Measurements from ENCODE around the gene PROK1. TPM values are rescaled to one million over a fixed set of nuclear protein-coding genes. Genes with fewer than 3 reads are reported as not detected.

The PROK1 gene
- total RNA-seq, 1 experiment from 2014 or later = not detected

- POLR2A ChIA-PET (ENCODE audit: unreplicated experiment) = no interaction called here
- no peaks in the 10 kb centered on the region for H3K9me3 ChIP-seq (ENCODE audit: low read length)
- H3K4me2 ChIP-seq (ENCODE audit: low read length) = no peak overlapping the region
- no peak for DNase-seq
- H3K9ac ChIP-seq (ENCODE audit: low read length) = no peak overlapping the region
- no peaks in the 10 kb centered on the region for H3K79me2 ChIP-seq (ENCODE audit: low read length)
- CTCF ChIA-PET = no interaction called here
- no peak overlapping the region for H3K27ac ChIP-seq (ENCODE audit: low read length)
- no peaks in the 10 kb centered on the region for H3K4me1 ChIP-seq (ENCODE audit: insufficient read depth, low read length)
- no peaks in the 10 kb centered on the region for H3F3A ChIP-seq (ENCODE audit: low read length, unreplicated experiment)
- H4K20me1 ChIP-seq (ENCODE audit: low read length) = no peaks in the 10 kb centered on the region
- H2AFZ ChIP-seq (ENCODE audit: low read length) = no peak overlapping the region
- intact Hi-C loops (cut with micrococcal nuclease) = no loop called here
- H3K4me3 ChIP-seq (ENCODE audit: low read length) = no peak overlapping the region
- no peak for ATAC-seq
- no TSS peak for BruUV-seq (replicated peaks)
- H3K9me2 ChIP-seq (replicated peaks; ENCODE audit: low read length) = no peaks in the 10 kb centered on the region
- H3K36me3 ChIP-seq (ENCODE audit: low read depth, low read length) = no peaks in the 10 kb centered on the region
- H3K27me3 ChIP-seq (ENCODE audit: low read length) = peaks cover 39% of the 10 kb centered on the region
- TF ChIP-seq EZH2 (IDR thresholded peaks at IDR 0.05; ENCODE audit: low read length, unreplicated experiment) (no peak), EZH2phosphoT487 (IDR thresholded peaks at IDR 0.05; ENCODE audit: borderline replicate concordance, low read length) (no peak), CTCF (conservative IDR thresholded peaks at IDR 0.05; ENCODE audit: low read depth, low read length) (no peak)
Observed at GRCh38 chr1:110504226-110504625, 53.3 kb downstream of the PROK1 start.

GRCh38 chr1:110505596-110505995 lies 54.6 kb downstream of the PROK1 start:
- H2AFZ ChIP-seq (ENCODE audit: low read length) = no peak overlapping the region
- no peaks in the 10 kb centered on the region for H3K9me2 ChIP-seq (replicated peaks; ENCODE audit: low read length)
- no TSS peak for BruUV-seq (replicated peaks)
- H3K9me3 ChIP-seq (ENCODE audit: low read length) = no peaks in the 10 kb centered on the region
- H3F3A ChIP-seq (ENCODE audit: low read length, unreplicated experiment) = no peaks in the 10 kb centered on the region
- H4K20me1 ChIP-seq (ENCODE audit: low read length) = no peaks in the 10 kb centered on the region
- H3K27me3 ChIP-seq (ENCODE audit: low read length) = peaks cover 39% of the 10 kb centered on the region
- no peak overlapping the region for H3K4me2 ChIP-seq (ENCODE audit: low read length)
- ChIA-PET POLR2A (ENCODE audit: unreplicated experiment) (no interaction called here), CTCF (no interaction called here)
- no peak for DNase-seq
- H3K9ac ChIP-seq (ENCODE audit: low read length) = no peak overlapping the region
- intact Hi-C loops (cut with micrococcal nuclease) = no loop called here
- no peak overlapping the region for H3K4me3 ChIP-seq (ENCODE audit: low read length)
- TF ChIP-seq EZH2phosphoT487 (IDR thresholded peaks at IDR 0.05; ENCODE audit: borderline replicate concordance, low read length) (no peak), EZH2 (IDR thresholded peaks at IDR 0.05; ENCODE audit: low read length, unreplicated experiment) (no peak), CTCF (conservative IDR thresholded peaks at IDR 0.05; ENCODE audit: low read depth, low read length) (no peak)
- ATAC-seq = no peak
- H3K79me2 ChIP-seq (ENCODE audit: low read length) = no peaks in the 10 kb centered on the region
- no peaks in the 10 kb centered on the region for H3K4me1 ChIP-seq (ENCODE audit: insufficient read depth, low read length)
- H3K27ac ChIP-seq (ENCODE audit: low read length) = no peak overlapping the region
- no peaks in the 10 kb centered on the region for H3K36me3 ChIP-seq (ENCODE audit: low read depth, low read length)

GRCh38 chr1:110506541-110506940 lies 55.6 kb downstream of the PROK1 start:
- Histone ChIP-seq H3K27ac (ENCODE audit: low read length) (no peak overlapping the region), H3K9ac (ENCODE audit: low read length) (no peak overlapping the region), H3K9me3 (ENCODE audit: low read length) (no peaks in the 10 kb centered on the region), H3K27me3 (ENCODE audit: low read length) (peaks cover 38% of the 10 kb centered on the region), H3K4me3 (ENCODE audit: low read length) (no peak overlapping the region), H3F3A (ENCODE audit: low read length, unreplicated experiment) (no peaks in the 10 kb centered on the region), H3K4me2 (ENCODE audit: low read length) (no peak overlapping the region), H3K4me1 (ENCODE audit: insufficient read depth, low read length) (no peaks in the 10 kb centered on the region), H3K79me2 (ENCODE audit: low read length) (no peaks in the 10 kb centered on the region), H4K20me1 (ENCODE audit: low read length) (no peaks in the 10 kb centered on the region), H3K36me3 (ENCODE audit: low read depth, low read length) (no peaks in the 10 kb centered on the region), H2AFZ (ENCODE audit: low read length) (no peak overlapping the region), H3K9me2 (replicated peaks; ENCODE audit: low read length) (no peaks in the 10 kb centered on the region)
- POLR2A ChIA-PET (ENCODE audit: unreplicated experiment) = no interaction called here
- TF ChIP-seq CTCF (conservative IDR thresholded peaks at IDR 0.05; ENCODE audit: low read depth, low read length) (no peak), EZH2 (IDR thresholded peaks at IDR 0.05; ENCODE audit: low read length, unreplicated experiment) (no peak), EZH2phosphoT487 (IDR thresholded peaks at IDR 0.05; ENCODE audit: borderline replicate concordance, low read length) (no peak)
- no peak for ATAC-seq
- BruUV-seq (replicated peaks) = no TSS peak
- CTCF ChIA-PET = no interaction called here
- intact Hi-C loops (cut with micrococcal nuclease) = no loop called here
- DNase-seq = no peak

Other genes with a start within 250 kb of the PROK1 start
- gene KCNC4, start 240.8 kb upstream of the PROK1 start, total RNA-seq (2014; rRNA removed) = 1.6 and 3.6 TPM in 2 replicates
- gene RBM15, start 111.8 kb upstream of the PROK1 start, total RNA-seq (2014; rRNA removed) = 41.3 and 47.0 TPM in 2 replicates
- gene SLC16A4, start 60.1 kb upstream of the PROK1 start, total RNA-seq (2014; rRNA removed) = 0.22 and 0.29 TPM in 2 replicates
- 143 and 147 TPM in 2 replicates for gene LAMTOR5, start 43.5 kb upstream of the PROK1 start, total RNA-seq (2014; rRNA removed)
- not detected in 2 replicates for gene KCNA10, start 68.0 kb downstream of the PROK1 start, total RNA-seq (2014; rRNA removed)
- not detected in 2 replicates for gene KCNA2, start 155.2 kb downstream of the PROK1 start, total RNA-seq (2014; rRNA removed)
- not detected in 2 replicates for gene KCNA3, start 223.8 kb downstream of the PROK1 start, total RNA-seq (2014; rRNA removed)